HCT116 (cell line): ENCODE results near the gene CBL. TPM values are rescaled to one million over a fixed set of nuclear protein-coding genes. Genes with fewer than 3 reads are reported as not detected.

Source experiments
- ATAC-seq: fragments of 200-7000 bp; cut with Tn5 transposase; 2 replicates; pipeline ENCODE4 v1.9.1; 2020; ENCODE audit warnings: mild to moderate bottlenecking, moderate library complexity
- BruUV-seq: library from RNA; stranded (reverse); fragments of 400-500 nt; replicated peaks from 2 replicates; lab custom pipeline; 2021; lab: Mats Ljungman, UMichigan
- CTCF ChIA-PET: fragments of 300-600 bp; sonication (Branson Sonifier 250); formaldehyde crosslinking; loops from one replicate; lab custom pipeline; 2021; ENCODE audit warnings: antibody characterized with exemption; lab: Charles Lee
- POLR2A ChIA-PET: fragments of 300-600, 350-600 bp; sonication (Branson Sonifier 250); formaldehyde crosslinking; loops from one replicate; lab custom pipeline; 2021; ENCODE audit warnings: antibody characterized with exemption; lab: Charles Lee
- RAD21 ChIA-PET, 2 experiments: fragments of 300-600 bp; sonication (Branson Sonifier 250); formaldehyde crosslinking; loops; one replicate each; lab custom pipeline; 2023; ENCODE audit warnings: low total read pairs in 2 of 2; ENCODE audit not compliant: uncharacterized antibody in 2 of 2, unreplicated experiment in 2 of 2, low non-redundant PET in 1 of 2; lab: Charles Lee
- DNase-seq: peaks from one replicate; pipeline ENCODE4 v3.0.0-alpha.2; 2010; ENCODE audit warnings: low read depth, low spot score
- H2AFZ ChIP-seq: fragments of 200-600 bp; shearing (Covaris generic), sonication (generic); 2 replicates; pipeline ENCODE4 v1.6.1; 2017; ENCODE audit warnings: low read depth, mixed run types, mixed read lengths, antibody characterized with exemption, low read length; ENCODE audit not compliant: poor library complexity, severe bottlenecking
- H3K27ac ChIP-seq: 2 replicates; pipeline ENCODE4 v1.5.1; 2012; ENCODE audit warnings: low read depth, low read length
- H3K27me3 ChIP-seq: fragments of 200-600 bp; sonication (generic); 2 replicates; pipeline ENCODE4 v1.6.1; 2016; ENCODE audit warnings: mixed run types, low read length, mixed read lengths; ENCODE audit not compliant: insufficient read depth
- H3K36me3 ChIP-seq, 2 experiments: fragments of 200-500 bp in 1 of 2; fragments of 200-600 bp in 1 of 2; sonication (Bioruptor generic) in 1 of 2; sonication (generic) in 1 of 2; 2 replicates each; pipeline versions ENCODE4 v1.5.1 to v1.6.1; 2014 to 2016; ENCODE audit warnings: low read length in 2 of 2, inconsistent platforms in 1 of 2, mixed read lengths in 1 of 2, mixed run types in 1 of 2; ENCODE audit not compliant: insufficient read depth in 2 of 2, control insufficient read depth in 1 of 2
- H3K4me1 ChIP-seq, 2 experiments: fragments of 200-600 bp in 1 of 2; sonication (generic) in 1 of 2; 2 replicates each; pipeline versions ENCODE4 v1.5.1 to v1.6.1; 2012 to 2017; ENCODE audit warnings: low read length in 2 of 2, inconsistent platforms in 1 of 2, mild to moderate bottlenecking in 1 of 2, mixed read lengths in 1 of 2, mixed run types in 1 of 2, moderate library complexity in 1 of 2; ENCODE audit not compliant: insufficient read depth in 2 of 2, control insufficient read depth in 1 of 2
- H3K4me2 ChIP-seq: fragments of 200-600 bp; sonication (generic); 2 replicates; pipeline ENCODE4 v1.6.1; 2017; ENCODE audit warnings: mixed run types, low read length, mixed read lengths
- H3K4me3 ChIP-seq, 2 experiments: fragments of 200-600 bp in 1 of 2; sonication (generic) in 1 of 2; replicated peaks in 1 of 2; 2 replicates each; pipeline ENCODE4 v1.5.1; 2011 to 2016; ENCODE audit warnings: low read length in 2 of 2, control low read depth in 1 of 2, low read depth in 1 of 2, mild to moderate bottlenecking in 1 of 2, mixed read lengths in 1 of 2, mixed run types in 1 of 2
- H3K79me2 ChIP-seq: fragments of 200-600 bp; sonication (generic); 2 replicates; pipeline ENCODE4 v1.6.1; 2017; ENCODE audit warnings: mild to moderate bottlenecking, mixed run types, low read length, moderate library complexity, mixed read lengths; ENCODE audit not compliant: insufficient read depth
- H3K9ac ChIP-seq: fragments of 200-600 bp; sonication (generic); 2 replicates; pipeline ENCODE4 v1.6.1; 2016; ENCODE audit warnings: low read length, mixed read lengths
- H3K9me2 ChIP-seq: fragments of 200-600 bp; sonication (generic), shearing (Covaris generic); 2 replicates; pipeline ENCODE4 v1.6.1; 2017; ENCODE audit warnings: mixed run types, mild to moderate bottlenecking, moderate library complexity; ENCODE audit not compliant: insufficient read depth
- H3K9me3 ChIP-seq, 2 experiments: fragments of 200-500 bp in 1 of 2; fragments of 200-600 bp in 1 of 2; sonication (Bioruptor generic) in 1 of 2; sonication (generic) in 1 of 2; 2 replicates each; pipeline ENCODE4 v1.6.1; 2014 to 2017; ENCODE audit warnings: low read length in 2 of 2, mixed read lengths in 2 of 2, inconsistent platforms in 1 of 2, low read depth in 1 of 2, mild to moderate bottlenecking in 1 of 2, mixed run types in 1 of 2, moderate library complexity in 1 of 2; ENCODE audit not compliant: control insufficient read depth in 1 of 2, insufficient read depth in 1 of 2
- H4K20me1 ChIP-seq: fragments of 200-600 bp; sonication (generic), shearing (Covaris generic); 2 replicates; pipeline ENCODE4 v1.6.1; 2017; ENCODE audit warnings: mixed run types, mild to moderate bottlenecking, moderate library complexity; ENCODE audit not compliant: insufficient read depth
- CBX3 ChIP-seq: IDR thresholded peaks from 2 replicates; pipeline ENCODE4 v1.6.1; 2012; ENCODE audit warnings: low read depth
- ELF1 ChIP-seq: IDR thresholded peaks from 2 replicates; pipeline ENCODE4 v1.6.1; 2012; ENCODE audit warnings: low read depth, borderline replicate concordance
- EZH2 ChIP-seq: fragments of 200-600 bp; sonication (generic); IDR thresholded peaks from 2 replicates; pipeline ENCODE4 v1.6.1; 2017; ENCODE audit warnings: antibody characterized with exemption, mixed run types
- POLR2A ChIP-seq: IDR thresholded peaks from 2 replicates; pipeline ENCODE4 v1.7.0; 2011; ENCODE audit warnings: borderline replicate concordance; ENCODE audit not compliant: insufficient read depth, insufficient read length; ENCODE audit errors: extremely low read depth
- POLR2AphosphoS5 ChIP-seq: IDR thresholded peaks from 2 replicates; pipeline ENCODE4 v1.6.1; 2011; ENCODE audit warnings: mild to moderate bottlenecking, low read depth, low read length, moderate library complexity
- RAD21 ChIP-seq: IDR thresholded peaks from 2 replicates; pipeline ENCODE4 v1.6.1; 2012; ENCODE audit warnings: low read depth, mild to moderate bottlenecking
- SRF ChIP-seq: IDR thresholded peaks from 2 replicates; pipeline ENCODE4 v1.6.1; 2012; ENCODE audit warnings: low read depth
- TCF7L2 ChIP-seq: IDR thresholded peaks from 2 replicates; pipeline ENCODE4 v1.7.0; 2011; ENCODE audit warnings: borderline replicate concordance, inconsistent platforms; ENCODE audit not compliant: insufficient read depth, insufficient read length; ENCODE audit errors: extremely low read depth
- intact Hi-C: fragments of 100-400 bp; cut with micrococcal nuclease; formaldehyde crosslinking; loops from 2 replicates; pipeline ENCODE4 v1.10.0; 2022
- total RNA-seq: library from RNA; stranded (reverse); gene quantifications from one replicate; pipeline ENCODE4 v1.2.1, GENCODE V29; 2021; ENCODE audit not compliant: unreplicated experiment
- TF ChIP-seq, protein P1 (sequence below): IDR thresholded peaks from 2 replicates; pipeline ENCODE4 v1.6.1; 2011; ENCODE audit warnings: mild to moderate bottlenecking, low read length, moderate library complexity; ENCODE audit not compliant: insufficient replicate concordance; ENCODE audit errors: extremely low read depth
- TF ChIP-seq, protein P2 (sequence below), 3 experiments: fragments of 200-600 bp in 1 of 3; sonication (generic) in 1 of 3; IDR thresholded peaks in 2 of 3; conservative IDR thresholded peaks in 1 of 3; 2 replicates each; pipeline ENCODE4 v1.5.1; 2012 to 2017; ENCODE audit warnings: low read depth in 2 of 3, low read length in 2 of 3, antibody characterized with exemption in 1 of 3, borderline replicate concordance in 1 of 3, control low read depth in 1 of 3, mild to moderate bottlenecking in 1 of 3, mixed read lengths in 1 of 3, mixed run types in 1 of 3, moderate library complexity in 1 of 3; ENCODE audit not compliant: insufficient read depth in 1 of 3
- TF ChIP-seq, protein P3 (sequence below): IDR thresholded peaks from 2 replicates; pipeline ENCODE4 v1.6.1; 2012

CBL gene
- total RNA-seq, 1 experiment from 2014 or later: 31.1 TPM

DNA sequence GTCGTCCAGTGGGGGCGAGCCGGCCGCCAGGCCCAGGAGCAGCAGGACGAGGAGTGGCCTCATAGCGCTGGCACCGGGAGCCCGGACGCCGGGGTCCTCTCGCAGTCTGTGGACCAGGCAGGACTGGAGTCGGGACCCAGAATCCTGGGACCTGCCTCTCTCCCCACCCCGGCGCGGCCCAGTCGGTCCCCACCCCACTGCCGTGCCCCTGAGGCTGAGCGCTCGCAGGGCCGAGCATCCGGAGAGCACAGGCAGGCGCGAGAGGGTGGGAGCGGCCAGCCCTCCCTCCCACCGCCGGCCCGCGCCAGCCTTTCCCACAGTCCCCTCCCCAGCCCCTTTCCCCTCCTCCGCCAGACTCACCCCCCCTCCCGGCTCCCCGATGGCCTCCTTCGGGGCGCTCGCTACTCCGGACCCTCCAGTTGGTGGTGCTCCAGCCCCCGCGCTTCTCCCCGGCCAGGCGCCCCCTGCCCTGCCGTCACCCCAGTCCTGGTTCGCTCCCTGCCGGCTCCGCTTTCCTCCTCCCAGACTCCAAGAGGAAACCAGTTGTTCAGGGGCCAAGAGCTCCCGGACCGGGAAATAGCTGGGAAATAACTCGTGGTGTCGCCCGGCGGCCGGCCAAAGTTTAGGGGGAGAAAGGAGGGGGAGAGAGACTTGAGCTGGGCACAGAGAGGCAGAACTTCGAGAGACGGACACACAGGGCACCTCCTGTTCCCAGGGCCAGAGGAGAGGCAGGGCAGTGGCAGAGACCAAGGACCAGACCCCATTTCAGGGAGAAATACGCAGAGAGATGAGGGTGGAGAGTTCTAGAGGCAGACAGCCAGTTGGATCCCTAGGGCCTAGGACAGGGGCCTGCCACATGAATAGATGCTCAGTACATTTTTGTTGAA is 134.4 kb downstream of the CBL start, which contains the start of gene C1QTNF5:
TSS of gene C1QTNF5 (minus strand) at position 549 of the 887 bp plus-strand sequence. CDS start at position 63, 486 bp downstream.
- H3K9me2 ChIP-seq: no peaks in the 10 kb centered on the region
- peak within 1 kb of the TSS; percentile 37; the same call in 1 of the 2 replicates for H3K27ac ChIP-seq
- no TSS peak for BruUV-seq
- ChIA-PET RAD21 (interaction anchor here in 1 of 2 experiments (0.6 kb wide), 1 partner anchor 15 kb away, joined by 3 read pairs; no protein-coding TSS in a partner anchor), POLR2A (no interaction called here), CTCF (interaction anchor here (0.6 to 3.9 kb wide), 29 partner anchors 8 to 929 kb away, joined by 3 to 68 read pairs (median 4); partner anchors contain the start of genes CBL, DPAGT1, MCAM and USP2)
- H3K79me2 ChIP-seq: peaks cover 18% of the 10 kb centered on the region
- H3K4me1 ChIP-seq: peaks cover 0 to 37% of the 10 kb centered on the region in 2 experiments; a peak in 3 of 4 replicates
- no peaks in the 10 kb centered on the region for H3K9me3 ChIP-seq
- H3K4me2 ChIP-seq: peak within 1 kb of the TSS; percentile 85
- H2AFZ ChIP-seq: no peak within 1 kb of the TSS
- no peaks in the 10 kb centered on the region for H3K27me3 ChIP-seq
- H4K20me1 ChIP-seq: no peaks in the 10 kb centered on the region
- peak within 1 kb of the TSS; percentile 20 to 56; a peak in 3 of 4 replicates for H3K4me3 ChIP-seq
- no peak for DNase-seq
- H3K9ac ChIP-seq: peak within 1 kb of the TSS; percentile 57
- intact Hi-C loops: no loop called here
- no peak for ATAC-seq
- peaks cover 0 to 12% of the 10 kb centered on the region in 2 experiments; a peak in 1 of 4 replicates for H3K36me3 ChIP-seq
- TF ChIP-seq POLR2AphosphoS5 (no peak), EZH2 (no peak), ELF1 (no peak), SRF (no peak), CBX3 (no peak), POLR2A (no peak), RAD21 (no peak), TCF7L2 (no peak)
- TF ChIP-seq, protein P1, sequence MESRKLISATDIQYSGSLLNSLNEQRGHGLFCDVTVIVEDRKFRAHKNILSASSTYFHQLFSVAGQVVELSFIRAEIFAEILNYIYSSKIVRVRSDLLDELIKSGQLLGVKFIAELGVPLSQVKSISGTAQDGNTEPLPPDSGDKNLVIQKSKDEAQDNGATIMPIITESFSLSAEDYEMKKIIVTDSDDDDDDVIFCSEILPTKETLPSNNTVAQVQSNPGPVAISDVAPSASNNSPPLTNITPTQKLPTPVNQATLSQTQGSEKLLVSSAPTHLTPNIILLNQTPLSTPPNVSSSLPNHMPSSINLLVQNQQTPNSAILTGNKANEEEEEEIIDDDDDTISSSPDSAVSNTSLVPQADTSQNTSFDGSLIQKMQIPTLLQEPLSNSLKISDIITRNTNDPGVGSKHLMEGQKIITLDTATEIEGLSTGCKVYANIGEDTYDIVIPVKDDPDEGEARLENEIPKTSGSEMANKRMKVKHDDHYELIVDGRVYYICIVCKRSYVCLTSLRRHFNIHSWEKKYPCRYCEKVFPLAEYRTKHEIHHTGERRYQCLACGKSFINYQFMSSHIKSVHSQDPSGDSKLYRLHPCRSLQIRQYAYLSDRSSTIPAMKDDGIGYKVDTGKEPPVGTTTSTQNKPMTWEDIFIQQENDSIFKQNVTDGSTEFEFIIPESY: no peak
- TF ChIP-seq, protein P2, sequence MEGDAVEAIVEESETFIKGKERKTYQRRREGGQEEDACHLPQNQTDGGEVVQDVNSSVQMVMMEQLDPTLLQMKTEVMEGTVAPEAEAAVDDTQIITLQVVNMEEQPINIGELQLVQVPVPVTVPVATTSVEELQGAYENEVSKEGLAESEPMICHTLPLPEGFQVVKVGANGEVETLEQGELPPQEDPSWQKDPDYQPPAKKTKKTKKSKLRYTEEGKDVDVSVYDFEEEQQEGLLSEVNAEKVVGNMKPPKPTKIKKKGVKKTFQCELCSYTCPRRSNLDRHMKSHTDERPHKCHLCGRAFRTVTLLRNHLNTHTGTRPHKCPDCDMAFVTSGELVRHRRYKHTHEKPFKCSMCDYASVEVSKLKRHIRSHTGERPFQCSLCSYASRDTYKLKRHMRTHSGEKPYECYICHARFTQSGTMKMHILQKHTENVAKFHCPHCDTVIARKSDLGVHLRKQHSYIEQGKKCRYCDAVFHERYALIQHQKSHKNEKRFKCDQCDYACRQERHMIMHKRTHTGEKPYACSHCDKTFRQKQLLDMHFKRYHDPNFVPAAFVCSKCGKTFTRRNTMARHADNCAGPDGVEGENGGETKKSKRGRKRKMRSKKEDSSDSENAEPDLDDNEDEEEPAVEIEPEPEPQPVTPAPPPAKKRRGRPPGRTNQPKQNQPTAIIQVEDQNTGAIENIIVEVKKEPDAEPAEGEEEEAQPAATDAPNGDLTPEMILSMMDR (IDR thresholded peaks at IDR 0.05 in 2 of 3, conservative IDR thresholded peaks at IDR 0.05 in 1 of 3; ENCODE audit: borderline replicate concordance in 1 of 3, insufficient read depth in 1 of 3, low read depth in 2 of 3, low read length in 2 of 3): no peak
- TF ChIP-seq, protein P3, sequence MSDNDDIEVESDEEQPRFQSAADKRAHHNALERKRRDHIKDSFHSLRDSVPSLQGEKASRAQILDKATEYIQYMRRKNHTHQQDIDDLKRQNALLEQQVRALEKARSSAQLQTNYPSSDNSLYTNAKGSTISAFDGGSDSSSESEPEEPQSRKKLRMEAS: no peak
